ENCODE data around the gene RASSF7. TPM values are rescaled to one million over a fixed set of nuclear protein-coding genes. Genes with fewer than 3 reads are reported as not detected.

RASSF7 gene
- total and polyA plus RNA-seq, 10 of the 15 experiments (the other 5 are each of a cell fraction or from before 2014, with no cell fraction given) = 0.39 to 29.7 (median 13.2) TPM

DNA sequence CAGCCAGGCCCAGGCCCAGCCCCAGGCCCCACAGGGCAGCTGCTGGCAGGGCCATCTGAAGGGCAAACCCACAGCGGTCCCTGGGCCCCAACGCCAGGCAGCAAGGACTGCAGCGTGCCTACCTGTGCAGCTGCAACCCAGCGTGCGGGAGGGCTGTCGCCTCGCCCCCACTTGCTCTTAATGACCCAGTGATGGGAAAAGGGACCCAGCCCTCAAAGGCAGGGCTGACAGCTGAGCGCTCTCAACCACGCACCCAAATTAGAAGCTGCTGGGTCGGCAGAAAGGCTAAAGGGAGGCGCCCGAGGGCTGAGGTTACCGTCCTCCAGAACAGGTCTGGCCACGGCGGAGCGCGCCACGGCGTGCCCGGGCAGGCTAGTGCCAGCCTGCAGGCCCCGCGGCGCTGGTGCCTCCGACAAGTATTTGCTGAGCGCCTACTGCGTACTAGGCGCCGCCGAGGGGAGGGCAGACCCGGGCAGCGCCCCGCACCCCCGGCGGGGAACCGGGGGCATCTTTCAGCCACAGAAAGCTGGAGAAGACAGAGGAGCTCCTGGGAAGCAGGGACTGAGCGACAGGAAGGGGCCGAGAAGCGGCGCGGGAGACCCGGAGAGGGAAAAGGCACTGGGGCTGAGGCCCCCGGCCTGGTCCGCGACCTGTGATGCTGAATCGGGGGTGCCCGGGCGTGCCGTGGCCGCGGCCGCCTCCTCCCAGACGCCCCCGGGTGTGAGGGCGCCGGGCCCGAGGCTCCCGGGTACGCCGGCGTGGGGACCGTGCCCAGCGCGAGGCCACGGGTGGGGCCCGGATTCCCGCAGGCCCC is 26.2 kb upstream of the RASSF7 start:
- Histone ChIP-seq H4K20me1 (ENCODE audit: control insufficient read depth, insufficient read depth) (peaks cover 4% of the 10 kb centered on the region; the same call in 1 of the 2 replicates), H3K4me3 (peak overlapping the region; percentile 90), H3K4me1 (ENCODE audit: control insufficient read depth, insufficient read depth, low read length) (peaks cover 28% of the 10 kb centered on the region), H3K4me2 (ENCODE audit: control insufficient read depth, insufficient read depth) (peak overlapping the region; percentile 89), H3K27ac (ENCODE audit: control insufficient read depth, insufficient read depth) (peak overlapping the region; percentile 62), H3K9me3 (replicated peaks; ENCODE audit: control insufficient read depth, insufficient read depth, low read length) (no peaks in the 10 kb centered on the region), H3K27me3 (replicated peaks in 1 of 2; ENCODE audit: control insufficient read depth in 2 of 2, insufficient read depth in 2 of 2, low read length in 1 of 2) (no peaks in the 10 kb centered on the region), H3K79me2 (ENCODE audit: control insufficient read depth, insufficient read depth, low read length) (peaks cover 16% of the 10 kb centered on the region), H3K36me3 (ENCODE audit: control insufficient read depth in 2 of 2, insufficient read depth in 2 of 2, low read length in 1 of 2) (peaks cover 0 to 12% of the 10 kb centered on the region in 2 experiments; a peak in 3 of 4 replicates), H2AFZ (ENCODE audit: control insufficient read depth, low read depth, low read length) (peak overlapping the region; percentile 47), H3K9ac (ENCODE audit: control insufficient read depth, insufficient read depth, low read length) (peak overlapping the region; percentile 85)
- in situ Hi-C loops (cut with MboI) = no loop called here
- ChIA-PET RAD21 (ENCODE audit: unreplicated experiment) (no interaction called here), POLR2A (interaction anchor here (1.1 to 2.3 kb wide), 2 partner anchors 25 to 29 kb away, joined by 3 to 6 read pairs; no protein-coding TSS in a partner anchor), CTCF (interaction anchor here (1.1 kb wide), 1 partner anchor 16 kb away, joined by 8 read pairs; no protein-coding TSS in a partner anchor), SMC1A (ENCODE audit: uncharacterized antibody, unreplicated experiment) (interaction anchor here (2.1 kb wide), 1 partner anchor 16 kb away, joined by 5 read pairs; no protein-coding TSS in a partner anchor)
- no TSS peak for BruUV-seq (replicated peaks)
- WGBS (ENCODE audit: insufficient coverage, insufficient replicate concordance, low lambda C conversion rate, missing lambda C conversion rate) = 4% methylated on average over 52 of the region's 66 CpGs
- FAIRE-seq (no peak), ATAC-seq (no peak), DNase-seq (ENCODE audit: low read depth, low spot score) (no peak)
- intact Hi-C loops (cut with micrococcal nuclease; ENCODE audit: unreplicated experiment) = no loop called here
- TF ChIP-seq RUNX3 (IDR thresholded peaks at IDR 0.05; ENCODE audit: low read length) (0 out of 2 replicates have a peak, but pooled peaks have one; percentile 1), EGR1 (IDR thresholded peaks at IDR 0.05; ENCODE audit: borderline replicate concordance in 1 of 2, low read depth in 2 of 2, low read length in 2 of 2) (0 out of 3 replicates have a peak, but pooled peaks of 1 of the 2 experiments have one; percentile 2), RELA (IDR thresholded peaks at IDR 0.05; ENCODE audit: borderline replicate concordance, partially characterized antibody) (no peak), IKZF1 (conservative IDR thresholded peaks at IDR 0.05) (0 out of 2 replicates have a peak, but pooled peaks have one; percentile 12), LARP7 (IDR thresholded peaks at IDR 0.05) (peak; percentile 35; the same call in 1 of the 2 replicates), PBX3 (IDR thresholded peaks at IDR 0.05; ENCODE audit: insufficient replicate concordance, low read depth, low read length) (no peak), BACH1 (IDR thresholded peaks at IDR 0.05; ENCODE audit: borderline replicate concordance) (peak; percentile 8; the same call in 1 of the 2 replicates), ZZZ3 (IDR thresholded peaks at IDR 0.05; ENCODE audit: control insufficient read depth, insufficient read length, low read depth) (no peak), SUZ12 (IDR thresholded peaks at IDR 0.05; ENCODE audit: unreplicated experiment) (no peak), ZNF207 (IDR thresholded peaks at IDR 0.05; ENCODE audit: borderline replicate concordance) (0 out of 2 replicates have a peak, but pooled peaks have one; percentile 27), GATAD2B (conservative IDR thresholded peaks at IDR 0.05; ENCODE audit: low read depth) (0 out of 2 replicates have a peak, but pooled peaks have one; percentile 26)
- TF ChIP-seq, protein P1, sequence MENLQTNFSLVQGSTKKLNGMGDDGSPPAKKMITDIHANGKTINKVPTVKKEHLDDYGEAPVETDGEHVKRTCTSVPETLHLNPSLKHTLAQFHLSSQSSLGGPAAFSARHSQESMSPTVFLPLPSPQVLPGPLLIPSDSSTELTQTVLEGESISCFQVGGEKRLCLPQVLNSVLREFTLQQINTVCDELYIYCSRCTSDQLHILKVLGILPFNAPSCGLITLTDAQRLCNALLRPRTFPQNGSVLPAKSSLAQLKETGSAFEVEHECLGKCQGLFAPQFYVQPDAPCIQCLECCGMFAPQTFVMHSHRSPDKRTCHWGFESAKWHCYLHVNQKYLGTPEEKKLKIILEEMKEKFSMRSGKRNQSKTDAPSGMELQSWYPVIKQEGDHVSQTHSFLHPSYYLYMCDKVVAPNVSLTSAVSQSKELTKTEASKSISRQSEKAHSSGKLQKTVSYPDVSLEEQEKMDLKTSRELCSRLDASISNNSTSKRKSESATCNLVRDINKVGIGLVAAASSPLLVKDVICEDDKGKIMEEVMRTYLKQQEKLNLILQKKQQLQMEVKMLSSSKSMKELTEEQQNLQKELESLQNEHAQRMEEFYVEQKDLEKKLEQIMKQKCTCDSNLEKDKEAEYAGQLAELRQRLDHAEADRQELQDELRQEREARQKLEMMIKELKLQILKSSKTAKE (IDR thresholded peaks at IDR 0.05; ENCODE audit: low read depth, poor library complexity, severe bottlenecking) = no peak
- TF ChIP-seq, protein P2, sequence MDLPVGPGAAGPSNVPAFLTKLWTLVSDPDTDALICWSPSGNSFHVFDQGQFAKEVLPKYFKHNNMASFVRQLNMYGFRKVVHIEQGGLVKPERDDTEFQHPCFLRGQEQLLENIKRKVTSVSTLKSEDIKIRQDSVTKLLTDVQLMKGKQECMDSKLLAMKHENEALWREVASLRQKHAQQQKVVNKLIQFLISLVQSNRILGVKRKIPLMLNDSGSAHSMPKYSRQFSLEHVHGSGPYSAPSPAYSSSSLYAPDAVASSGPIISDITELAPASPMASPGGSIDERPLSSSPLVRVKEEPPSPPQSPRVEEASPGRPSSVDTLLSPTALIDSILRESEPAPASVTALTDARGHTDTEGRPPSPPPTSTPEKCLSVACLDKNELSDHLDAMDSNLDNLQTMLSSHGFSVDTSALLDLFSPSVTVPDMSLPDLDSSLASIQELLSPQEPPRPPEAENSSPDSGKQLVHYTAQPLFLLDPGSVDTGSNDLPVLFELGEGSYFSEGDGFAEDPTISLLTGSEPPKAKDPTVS (IDR thresholded peaks at IDR 0.05; ENCODE audit: low read depth, low read length) = no peak

All from GM12878 (cell line).